NOMO-1 (cell line): Measurements from ENCODE around the gene ATP9B.
A peak's percentile ranks its signal among the peaks of the same experiment; 100 is the strongest.

Experiments used
- DNase-seq, 2 experiments: peaks; one replicate each; lab custom pipeline; 2025; ENCODE audit not compliant: unreplicated experiment in 2 of 2; lab: John Stamatoyannopoulos, UW

ATP9B gene

DNA sequence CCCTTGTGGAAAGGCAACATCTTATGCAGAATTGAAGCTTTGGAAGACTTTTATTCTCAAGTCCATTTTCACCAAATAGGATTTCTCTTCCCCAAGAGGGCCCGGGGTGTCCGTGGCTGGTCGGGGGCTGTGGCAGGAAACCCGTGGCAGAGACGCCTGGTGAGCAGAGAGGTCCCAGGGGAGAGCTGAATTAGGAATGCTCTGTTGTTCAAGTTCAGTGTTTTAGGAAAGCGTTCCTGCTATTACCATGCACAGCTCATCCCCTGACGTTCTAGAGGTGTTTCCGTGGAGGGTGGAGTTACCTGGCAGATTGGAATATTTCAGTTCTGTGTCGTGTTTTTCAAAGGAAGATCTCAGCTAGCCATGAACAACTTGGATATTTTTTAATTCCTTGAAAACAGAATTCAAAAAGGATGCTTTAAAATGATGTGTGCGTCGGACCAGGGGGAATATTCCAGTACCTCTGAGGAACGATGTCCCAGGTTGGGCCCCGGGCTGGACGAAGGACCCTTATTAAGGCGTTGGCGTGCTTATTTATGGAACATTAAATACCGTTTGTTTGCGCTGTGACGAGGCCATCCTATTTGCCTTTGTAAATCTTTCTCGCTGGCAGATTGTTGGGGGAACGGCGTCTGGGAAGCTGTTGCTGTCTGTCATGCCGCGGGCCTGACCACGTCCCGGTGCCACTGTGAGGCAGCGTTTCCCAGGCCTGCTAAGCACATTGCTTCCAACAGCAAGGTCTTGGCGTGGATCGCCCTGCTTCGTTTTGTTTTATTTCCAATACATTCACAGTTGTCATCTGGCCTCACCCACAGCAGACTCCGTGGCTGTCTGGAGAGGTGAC is 334.8 kb downstream of the ATP9B start:
- DNase-seq = no peak

DNA sequence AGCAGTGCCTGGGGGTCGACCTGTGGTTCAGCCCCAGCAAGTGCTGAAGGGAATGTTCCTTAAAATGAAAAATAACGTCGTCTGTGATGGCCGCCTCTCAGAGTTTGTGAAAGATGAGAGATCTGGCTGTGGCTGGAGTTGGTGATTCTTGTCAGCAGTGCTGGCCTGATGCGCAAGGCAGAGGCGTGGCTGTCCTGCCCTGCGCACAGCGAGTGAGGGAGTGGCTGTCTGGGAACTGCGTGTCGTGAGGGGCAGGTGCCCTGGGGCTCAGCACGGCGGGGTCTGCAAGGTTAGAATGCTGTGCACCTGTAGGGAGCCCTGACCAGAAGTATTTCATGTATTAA is 335.3 kb downstream of the ATP9B start:
- DNase-seq = no peak

DNA sequence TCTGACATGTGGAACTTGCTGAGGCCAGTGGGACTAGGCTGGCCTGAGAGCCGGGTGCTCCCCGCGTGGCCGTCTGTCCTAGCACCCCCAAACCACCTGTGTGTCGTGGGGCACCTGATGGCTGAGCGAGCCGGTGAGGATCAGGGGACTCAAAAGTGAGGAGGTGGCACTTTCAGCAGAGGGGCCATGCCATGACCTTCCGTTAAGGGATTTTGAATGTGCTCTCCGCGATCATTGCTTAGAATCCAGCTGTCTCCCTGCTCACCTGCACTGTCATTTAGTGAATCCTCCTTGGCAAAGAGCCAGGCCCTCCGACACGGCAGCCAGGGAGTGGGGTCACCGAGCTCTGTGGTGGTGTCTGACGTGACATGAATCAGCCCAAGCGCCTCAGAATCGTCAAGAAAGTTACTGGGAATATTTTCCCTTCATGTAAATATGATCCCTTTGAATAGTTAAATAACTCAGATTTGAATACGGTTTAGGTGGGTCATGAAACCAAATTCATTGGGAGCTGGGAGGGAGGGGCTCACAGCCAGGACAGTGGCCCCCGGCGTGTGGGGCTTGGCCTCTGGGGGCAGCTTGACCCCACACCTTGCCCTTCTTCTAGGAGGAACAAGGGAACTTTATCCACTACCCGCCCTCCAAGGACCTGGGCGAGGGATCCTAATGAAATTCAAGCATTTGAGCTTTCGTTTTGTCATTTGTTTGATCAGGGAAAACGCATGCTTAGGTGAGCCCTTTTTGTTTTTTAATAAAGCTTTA is 336.0 kb downstream of the ATP9B start:
- DNase-seq = no peak

DNA sequence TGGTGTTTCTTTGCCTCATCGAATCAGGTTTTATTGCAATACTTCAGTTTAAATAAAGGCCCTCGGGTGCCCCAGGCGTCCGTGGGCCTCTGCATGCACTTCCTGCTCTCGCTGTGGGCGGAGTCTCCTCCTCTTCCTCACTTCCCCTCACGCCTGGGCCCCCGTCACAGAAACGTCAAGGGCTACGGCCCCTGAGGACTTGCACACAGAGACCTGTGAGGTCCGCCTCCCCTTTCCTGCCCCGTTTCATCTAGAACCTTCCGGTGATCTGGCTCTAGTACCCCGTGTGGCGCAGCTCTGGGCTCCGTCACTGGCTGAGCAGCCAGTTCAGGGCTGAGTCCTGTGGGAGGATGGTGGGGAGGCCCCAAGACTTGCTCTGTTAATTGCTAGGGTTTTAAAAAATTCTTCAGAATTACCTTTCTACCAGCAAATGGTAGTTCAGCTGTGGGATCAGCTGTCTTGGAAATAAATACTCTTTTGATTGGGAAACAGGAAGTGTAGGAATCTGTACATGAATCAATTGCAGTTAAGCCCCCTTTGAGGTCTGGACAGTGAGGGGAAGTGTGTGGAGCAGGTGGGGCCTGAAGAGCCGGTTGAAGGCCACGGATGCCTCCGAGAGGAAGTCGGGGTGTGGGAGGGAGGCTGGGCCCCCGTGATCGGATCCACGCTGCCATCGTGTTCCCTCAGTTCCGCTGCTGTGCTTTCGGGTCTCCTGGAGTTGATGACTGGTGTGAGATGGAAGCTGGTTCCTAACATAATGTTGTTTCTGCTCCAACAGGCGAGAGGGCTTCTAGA is 336.8 kb downstream of the ATP9B start:
- peak; percentile 81 to 85 for DNase-seq

DNA sequence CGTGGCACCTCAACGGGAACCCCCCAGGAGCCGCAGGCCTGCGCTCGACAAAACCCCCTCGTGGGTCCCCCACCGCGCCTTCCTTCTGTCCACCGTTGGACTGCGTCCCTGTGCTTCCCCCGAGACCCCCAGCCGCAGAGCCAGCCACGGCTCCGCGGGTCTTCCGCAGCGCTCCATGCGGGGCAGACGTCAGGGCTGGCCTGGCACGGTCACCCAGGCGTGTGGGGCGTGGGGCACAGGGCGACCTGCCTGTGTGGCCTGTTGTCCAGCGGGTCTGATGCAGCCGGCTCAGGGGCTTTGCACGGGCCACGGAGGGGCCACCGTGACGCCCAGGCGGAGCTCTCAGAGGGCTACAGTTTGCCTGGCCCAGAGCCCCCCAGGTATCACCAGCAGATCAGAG is 337.5 kb downstream of the ATP9B start:
- DNase-seq = no peak

DNA sequence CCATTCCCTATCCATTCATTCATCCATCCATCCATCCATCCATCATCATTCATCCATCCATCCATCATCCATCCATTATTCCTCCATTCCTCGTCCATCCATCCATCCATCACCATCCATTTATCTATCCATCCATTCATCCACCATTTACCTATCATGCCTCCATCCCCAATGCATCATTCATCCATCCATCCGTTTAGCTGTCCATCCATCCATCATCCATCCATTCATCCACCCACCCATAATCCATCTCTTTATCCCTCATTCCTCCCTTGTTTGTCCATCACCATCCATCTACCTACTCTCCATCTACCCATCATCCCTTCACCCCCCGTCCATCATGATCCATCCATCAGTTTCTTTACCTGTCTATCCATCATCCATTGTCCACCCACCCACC is 340.1 kb downstream of the ATP9B start:
- DNase-seq = no peak

DNA sequence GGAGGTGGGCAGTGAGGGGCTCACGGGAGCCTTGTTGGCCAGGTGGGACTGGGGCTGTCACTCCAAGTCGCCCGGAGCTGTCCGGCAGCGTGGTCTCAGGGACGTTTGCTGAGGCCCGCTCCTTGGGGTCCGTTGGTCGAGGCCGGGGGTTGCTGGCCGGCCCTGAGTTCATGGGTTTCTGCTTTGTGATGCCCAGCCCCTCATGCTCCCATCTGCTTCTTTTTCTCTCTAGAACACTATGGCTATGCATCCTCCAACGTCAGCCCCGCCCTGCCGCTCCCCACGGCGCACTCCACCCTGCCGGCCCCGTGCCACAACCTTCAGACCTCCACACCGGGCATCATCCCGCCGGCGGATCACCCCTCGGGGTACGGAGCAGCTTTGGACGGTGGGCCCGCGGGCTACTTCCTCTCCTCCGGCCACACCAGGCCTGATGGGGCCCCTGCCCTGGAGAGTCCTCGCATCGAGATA is 341.0 kb downstream of the ATP9B start:
- no peak for DNase-seq

DNA sequence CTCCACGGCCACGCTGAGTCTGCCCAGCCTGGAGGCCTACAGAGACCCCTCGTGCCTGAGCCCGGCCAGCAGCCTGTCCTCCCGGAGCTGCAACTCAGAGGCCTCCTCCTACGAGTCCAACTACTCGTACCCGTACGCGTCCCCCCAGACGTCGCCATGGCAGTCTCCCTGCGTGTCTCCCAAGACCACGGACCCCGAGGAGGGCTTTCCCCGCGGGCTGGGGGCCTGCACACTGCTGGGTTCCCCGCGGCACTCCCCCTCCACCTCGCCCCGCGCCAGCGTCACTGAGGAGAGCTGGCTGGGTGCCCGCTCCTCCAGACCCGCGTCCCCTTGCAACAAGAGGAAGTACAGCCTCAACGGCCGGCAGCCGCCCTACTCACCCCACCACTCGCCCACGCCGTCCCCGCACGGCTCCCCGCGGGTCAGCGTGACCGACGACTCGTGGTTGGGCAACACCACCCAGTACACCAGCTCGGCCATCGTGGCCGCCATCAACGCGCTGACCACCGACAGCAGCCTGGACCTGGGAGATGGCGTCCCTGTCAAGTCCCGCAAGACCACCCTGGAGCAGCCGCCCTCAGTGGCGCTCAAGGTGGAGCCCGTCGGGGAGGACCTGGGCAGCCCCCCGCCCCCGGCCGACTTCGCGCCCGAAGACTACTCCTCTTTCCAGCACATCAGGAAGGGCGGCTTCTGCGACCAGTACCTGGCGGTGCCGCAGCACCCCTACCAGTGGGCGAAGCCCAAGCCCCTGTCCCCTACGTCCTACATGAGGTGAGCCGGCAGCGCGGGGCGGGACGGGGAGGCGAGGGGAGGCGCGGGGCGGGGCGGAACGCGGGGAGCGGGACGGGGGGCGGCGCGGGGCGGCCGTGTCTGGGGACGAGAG is 341.8 kb downstream of the ATP9B start:
- no peak for DNase-seq

DNA sequence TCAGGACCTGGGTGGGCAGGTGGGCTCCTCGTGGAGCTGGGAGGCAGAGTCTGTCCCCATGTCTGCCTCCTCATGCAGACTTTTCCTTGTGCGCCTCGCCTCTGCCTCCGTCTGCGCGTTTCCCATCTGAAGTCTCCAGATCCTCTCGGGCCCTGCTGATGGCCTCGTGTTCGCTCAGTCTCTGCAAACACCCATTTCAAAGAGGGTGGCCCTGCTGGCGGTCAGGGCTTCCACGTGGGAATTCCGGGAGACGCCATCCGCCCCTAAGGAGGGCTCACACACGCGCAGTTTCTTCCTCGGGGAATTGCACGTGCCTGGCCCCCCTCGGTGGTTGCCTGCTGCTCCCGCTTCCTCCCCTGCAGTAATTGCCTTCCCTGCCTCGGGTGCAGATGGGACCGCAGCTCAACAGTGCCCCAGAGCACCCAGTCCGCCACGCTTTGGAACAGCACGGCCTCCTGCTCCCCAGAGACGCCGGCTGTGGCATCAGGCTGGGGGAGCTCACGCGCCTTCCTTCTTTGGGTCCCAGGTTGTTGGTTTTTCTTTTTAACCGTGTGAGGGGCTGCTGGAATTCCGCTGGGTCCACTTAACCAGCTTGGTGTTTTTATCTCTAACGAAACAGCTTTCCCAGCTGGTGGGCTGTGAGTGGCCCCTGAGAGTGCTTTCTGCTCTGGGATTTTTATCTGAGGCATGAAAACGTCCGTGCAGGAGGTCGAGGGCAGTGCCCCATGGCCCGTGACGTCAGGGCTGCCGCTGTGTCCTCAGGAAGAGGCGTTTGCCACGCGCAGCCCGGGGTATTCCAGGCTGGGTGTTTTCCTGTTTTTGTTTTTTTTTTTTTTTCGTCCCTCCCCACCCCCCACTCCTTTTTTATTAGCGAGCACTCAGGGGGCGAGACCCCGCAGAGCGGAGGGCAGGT is 342.7 kb downstream of the ATP9B start:
- no peak for DNase-seq

DNA sequence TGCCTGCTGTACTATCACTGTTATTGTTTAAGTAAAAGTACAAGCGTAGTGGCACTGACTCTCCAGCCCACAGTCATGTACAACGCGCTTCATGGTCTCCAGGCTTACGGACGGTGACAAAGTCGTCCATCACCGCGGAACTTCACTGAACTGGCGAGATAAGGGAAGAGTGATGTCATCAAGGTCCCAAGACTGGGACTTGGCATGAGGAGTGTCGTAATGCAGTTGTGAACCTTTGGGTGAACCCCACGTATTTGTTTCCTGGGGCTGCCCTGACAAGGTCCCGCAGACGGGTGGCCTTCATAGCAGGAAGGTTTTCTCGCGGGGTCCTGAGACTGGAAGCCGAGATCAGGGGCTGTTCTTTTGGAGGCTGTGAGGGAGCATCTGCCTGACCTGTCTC is 343.8 kb downstream of the ATP9B start:
- no peak for DNase-seq

DNA sequence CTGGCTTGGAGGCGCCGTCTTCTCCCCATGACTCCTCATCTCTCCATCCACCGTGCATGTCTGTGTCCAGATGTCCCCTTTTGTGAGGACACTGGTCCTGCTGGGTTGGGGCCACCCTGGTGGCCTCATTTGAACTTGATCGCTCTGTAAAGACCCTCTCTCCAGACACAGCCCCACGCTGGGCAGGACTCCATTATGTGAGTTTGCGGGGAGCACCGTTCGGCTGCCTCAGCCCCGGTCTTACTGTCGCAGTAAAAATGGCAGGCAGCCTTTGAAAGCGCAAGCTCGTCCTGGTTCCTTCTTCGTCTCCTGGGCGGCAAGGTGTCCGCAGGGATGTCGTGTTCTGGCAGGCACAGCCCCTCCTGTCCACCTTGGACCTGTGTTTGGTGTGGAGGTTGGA is 344.2 kb downstream of the ATP9B start:
- no peak for DNase-seq

DNA sequence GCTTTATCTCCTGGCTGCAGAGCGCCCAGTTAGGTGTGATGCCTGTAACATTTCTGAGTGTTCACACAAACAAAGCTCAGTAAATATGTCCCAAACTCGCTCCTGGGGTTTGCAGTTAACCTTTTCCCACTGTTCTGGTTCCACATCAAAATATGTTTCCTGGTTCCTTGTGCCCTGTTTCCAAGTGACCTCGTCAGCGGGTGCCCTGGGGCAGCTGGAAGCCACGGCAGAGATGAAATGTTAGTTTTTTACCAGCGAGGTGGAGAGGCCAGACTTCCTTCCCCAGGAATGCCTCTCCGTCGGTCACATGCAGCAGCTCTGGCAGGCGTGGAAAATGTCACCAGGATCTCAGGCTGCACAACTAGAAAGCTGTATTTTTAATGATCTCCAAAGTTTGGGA is 344.7 kb downstream of the ATP9B start:
- no peak for DNase-seq

DNA sequence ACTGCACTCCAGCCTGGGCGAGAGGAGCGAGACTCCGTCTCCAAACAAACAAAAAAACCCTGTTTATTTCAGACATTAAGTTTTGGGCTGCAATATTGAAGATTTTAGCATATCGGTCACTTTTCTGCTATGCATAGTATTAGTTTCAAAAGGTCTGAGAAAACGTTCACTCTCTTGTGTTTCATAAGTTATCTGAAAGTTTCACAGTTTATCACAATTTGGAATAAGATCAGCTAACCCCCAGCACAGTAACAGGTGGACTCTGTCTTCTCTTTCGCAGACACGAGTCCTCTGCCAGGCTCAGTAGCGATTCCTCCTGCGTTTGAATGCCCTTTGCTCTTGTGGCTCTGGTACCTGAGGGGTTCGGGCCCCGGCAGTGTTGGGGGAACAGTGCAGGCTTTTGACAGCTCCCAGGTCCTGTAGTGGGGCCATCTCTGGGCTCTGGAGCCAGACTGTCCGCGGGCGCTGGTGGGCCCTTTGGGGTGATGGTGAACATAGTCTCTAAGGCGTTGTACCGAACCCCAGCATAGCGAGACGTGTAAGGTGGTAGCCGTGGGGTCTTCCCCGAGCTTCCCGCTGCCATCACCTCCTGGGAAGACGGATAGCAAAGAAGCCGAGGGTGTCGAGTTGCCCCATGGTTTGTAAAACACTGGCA is 347.0 kb downstream of the ATP9B start:
- no peak for DNase-seq

DNA sequence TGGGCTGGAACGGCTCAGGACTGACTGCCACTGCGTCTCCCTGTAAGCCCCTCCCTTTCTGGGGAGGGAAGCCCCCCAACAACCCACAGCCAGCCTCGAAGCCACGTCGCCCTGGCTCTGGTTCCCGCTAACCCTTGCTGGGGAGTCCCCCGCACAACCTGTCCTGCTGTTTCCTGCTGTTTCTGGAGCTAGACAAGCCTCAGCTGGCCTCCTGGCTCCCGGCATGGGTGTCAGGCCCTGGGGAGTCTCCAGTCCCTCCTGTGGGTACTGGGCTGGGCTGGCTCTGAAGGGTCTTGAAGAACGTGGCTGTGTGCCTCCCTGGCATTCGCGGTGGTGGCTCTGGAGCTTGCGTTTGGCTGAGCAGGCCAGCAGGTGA is 347.5 kb downstream of the ATP9B start:
- no peak for DNase-seq

DNA sequence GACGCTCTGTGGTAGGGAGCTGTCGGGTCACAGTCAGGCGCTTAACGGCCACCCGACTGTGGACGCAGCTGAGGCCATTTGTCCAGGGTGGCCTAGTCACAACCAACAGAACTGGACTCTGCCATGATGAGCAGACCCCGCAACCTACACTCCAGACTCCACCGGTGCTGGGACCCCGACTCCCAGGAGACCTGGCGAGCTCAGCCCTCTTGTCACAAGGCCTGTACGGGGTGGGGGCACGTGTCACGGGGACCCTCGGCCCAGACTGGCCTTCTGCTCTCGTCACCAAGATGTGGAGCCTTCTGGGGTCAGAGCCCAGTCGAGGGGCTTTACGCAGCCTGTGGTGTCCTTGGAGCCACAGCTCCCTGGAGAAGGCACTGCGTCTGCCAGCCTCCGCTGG is 349.0 kb downstream of the ATP9B start:
- DNase-seq = no peak

DNA sequence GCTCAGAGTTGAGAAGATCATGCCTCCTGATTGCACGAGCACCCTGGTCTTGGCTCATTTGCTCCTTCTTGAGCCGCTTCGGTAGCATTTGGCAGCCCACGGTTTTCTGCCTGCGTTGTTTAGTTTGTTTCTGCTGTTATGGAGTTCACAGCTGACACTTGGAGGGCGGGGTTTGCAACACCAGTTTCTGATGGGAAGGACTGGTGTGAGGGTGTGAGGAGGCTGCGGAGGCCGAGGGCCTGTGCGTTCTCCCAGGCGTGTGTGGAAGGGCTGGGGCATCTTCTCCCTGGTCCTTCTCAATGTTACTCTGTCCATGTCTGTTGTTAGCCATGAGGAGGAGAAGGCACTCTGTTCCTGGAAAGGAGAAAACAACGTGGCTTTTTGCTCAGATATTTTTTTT is 349.4 kb downstream of the ATP9B start:
- no peak for DNase-seq

DNA sequence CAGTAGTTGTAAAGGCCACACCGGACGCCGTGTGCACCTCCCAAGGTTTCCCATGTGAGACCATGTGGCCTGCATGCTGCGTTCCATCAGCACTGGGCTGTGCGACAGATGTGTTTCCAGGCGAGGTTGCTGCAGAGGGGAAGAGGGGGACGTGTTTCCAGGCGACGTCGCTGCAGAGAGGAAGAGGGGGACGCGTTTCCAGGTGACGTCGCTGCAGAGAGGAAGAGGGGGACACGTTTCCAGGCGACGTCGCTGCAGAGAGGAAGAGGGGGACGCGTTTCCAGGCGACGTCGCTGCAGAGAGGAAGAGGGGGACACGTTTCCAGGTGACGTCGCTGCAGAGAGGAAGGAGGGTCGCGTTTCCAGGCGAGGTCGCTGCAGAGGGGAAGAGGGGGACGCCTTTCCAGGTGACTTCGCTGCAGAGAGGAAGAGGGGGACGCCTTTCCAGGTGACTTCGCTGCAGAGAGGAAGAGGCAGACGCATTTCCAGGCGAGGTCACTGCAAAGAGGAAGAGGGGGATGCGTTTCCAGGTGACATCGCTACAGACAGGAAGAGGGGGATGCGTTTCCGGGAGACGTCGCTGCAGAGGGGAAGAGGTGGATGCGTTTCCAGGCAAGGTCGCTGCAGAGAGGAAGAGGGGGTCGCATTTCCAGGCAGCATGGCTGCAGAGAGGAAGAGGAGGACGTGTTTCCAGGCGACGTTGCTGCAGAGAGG is 351.0 kb downstream of the ATP9B start:
- DNase-seq = no peak

DNA sequence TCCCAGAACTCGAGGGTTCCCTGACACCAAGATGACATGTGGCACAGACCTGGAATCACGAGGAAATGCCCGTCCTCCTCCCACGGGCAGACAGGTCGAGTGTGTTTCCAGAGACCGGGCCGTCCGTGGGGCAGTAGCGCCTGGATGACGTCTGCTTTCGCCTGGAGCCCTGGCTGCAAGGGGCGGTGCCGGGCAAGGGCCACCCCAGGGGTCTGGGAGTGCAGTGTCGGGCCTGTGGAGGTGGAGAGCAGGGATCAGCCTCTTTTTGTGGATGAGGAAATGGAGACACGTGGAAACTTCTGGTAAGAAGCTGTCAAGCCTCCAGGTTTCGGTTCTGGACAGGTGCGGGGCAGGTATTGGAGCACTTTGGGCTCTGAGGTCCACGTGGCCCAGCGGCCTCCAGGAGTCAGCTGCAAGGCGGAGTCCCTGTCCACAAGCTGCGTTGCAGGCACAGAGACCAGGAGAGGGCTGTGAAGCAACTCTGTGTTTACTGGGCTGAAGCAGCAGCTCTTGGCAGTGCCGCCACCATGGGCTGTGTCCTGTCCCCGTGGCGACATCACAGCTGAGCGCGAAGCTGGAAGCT is 352.2 kb downstream of the ATP9B start:
- no peak for DNase-seq
